WI38 (cell line): ENCODE measurements around the gene RYR3.

Experiments
- H3K4me3 ChIP-seq: 2 replicates; pipeline ENCODE4 v1.5.1; 2011; ENCODE audit warnings: low read depth, mild to moderate bottlenecking, control low read depth, low read length
- CTCF ChIP-seq: IDR thresholded peaks from 2 replicates; pipeline ENCODE4 v1.5.1; 2012; ENCODE audit warnings: low read depth, mild to moderate bottlenecking, control low read depth, low read length

Gene RYR3

GRCh38 chr15:33735637-33736247 lies 425.0 kb downstream of the RYR3 start:
- no peak overlapping the region for H3K4me3 ChIP-seq
- TF ChIP-seq CTCF, result peak; percentile 43

GRCh38 chr15:33737687-33738601 lies 427.2 kb downstream of the RYR3 start:
- no peak overlapping the region for H3K4me3 ChIP-seq
- TF ChIP-seq CTCF, result peak; percentile 76

GRCh38 chr15:33738941-33739664 lies 428.3 kb downstream of the RYR3 start:
- H3K4me3 ChIP-seq, result no peak overlapping the region
- no peak for TF ChIP-seq CTCF

- H3K4me3 ChIP-seq, result no peak overlapping the region
- TF ChIP-seq CTCF, result no peak
Observed at GRCh38 chr15:33742306-33742705, 431.5 kb downstream of the RYR3 start.

- TF ChIP-seq CTCF, result no peak
- H3K4me3 ChIP-seq, result no peak overlapping the region
Observed at GRCh38 chr15:33742800-33743199, 432.0 kb downstream of the RYR3 start.

- no peak overlapping the region for H3K4me3 ChIP-seq
- no peak for TF ChIP-seq CTCF
Observed at GRCh38 chr15:33746203-33746602, 435.4 kb downstream of the RYR3 start.
